Measurements from ENCODE around the gene PUM1.

GRCh38 chr1:31040038-31040437 lies 25.5 kb downstream of the PUM1 start:
- TF ChIP-seq, protein P1, sequence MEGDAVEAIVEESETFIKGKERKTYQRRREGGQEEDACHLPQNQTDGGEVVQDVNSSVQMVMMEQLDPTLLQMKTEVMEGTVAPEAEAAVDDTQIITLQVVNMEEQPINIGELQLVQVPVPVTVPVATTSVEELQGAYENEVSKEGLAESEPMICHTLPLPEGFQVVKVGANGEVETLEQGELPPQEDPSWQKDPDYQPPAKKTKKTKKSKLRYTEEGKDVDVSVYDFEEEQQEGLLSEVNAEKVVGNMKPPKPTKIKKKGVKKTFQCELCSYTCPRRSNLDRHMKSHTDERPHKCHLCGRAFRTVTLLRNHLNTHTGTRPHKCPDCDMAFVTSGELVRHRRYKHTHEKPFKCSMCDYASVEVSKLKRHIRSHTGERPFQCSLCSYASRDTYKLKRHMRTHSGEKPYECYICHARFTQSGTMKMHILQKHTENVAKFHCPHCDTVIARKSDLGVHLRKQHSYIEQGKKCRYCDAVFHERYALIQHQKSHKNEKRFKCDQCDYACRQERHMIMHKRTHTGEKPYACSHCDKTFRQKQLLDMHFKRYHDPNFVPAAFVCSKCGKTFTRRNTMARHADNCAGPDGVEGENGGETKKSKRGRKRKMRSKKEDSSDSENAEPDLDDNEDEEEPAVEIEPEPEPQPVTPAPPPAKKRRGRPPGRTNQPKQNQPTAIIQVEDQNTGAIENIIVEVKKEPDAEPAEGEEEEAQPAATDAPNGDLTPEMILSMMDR (IDR thresholded peaks at IDR 0.05; ENCODE audit: extremely low read depth in 1 of 2, insufficient read depth in 1 of 2, low read depth in 1 of 2, low read length in 2 of 2) = no peak
- TF ChIP-seq POLR2A (IDR thresholded peaks at IDR 0.05; ENCODE audit: low read depth, low read length) (no peak), MYC (IDR thresholded peaks at IDR 0.05; ENCODE audit: low read depth, low read length) (no peak), POLR2AphosphoS5 (IDR thresholded peaks at IDR 0.05; ENCODE audit: insufficient read depth, low read depth, low read length) (no peak), EZH2 (IDR thresholded peaks at IDR 0.05; ENCODE audit: borderline replicate concordance, low read depth, low read length, severe bottlenecking) (no peak), GATA2 (IDR thresholded peaks at IDR 0.05; ENCODE audit: insufficient read depth, insufficient read length, low read depth, low read length) (no peak), JUN (IDR thresholded peaks at IDR 0.05; ENCODE audit: borderline replicate concordance, insufficient read depth, insufficient read length, low read depth) (no peak)
- TF ChIP-seq, protein P2, sequence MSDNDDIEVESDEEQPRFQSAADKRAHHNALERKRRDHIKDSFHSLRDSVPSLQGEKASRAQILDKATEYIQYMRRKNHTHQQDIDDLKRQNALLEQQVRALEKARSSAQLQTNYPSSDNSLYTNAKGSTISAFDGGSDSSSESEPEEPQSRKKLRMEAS (IDR thresholded peaks at IDR 0.05; ENCODE audit: insufficient read depth, insufficient read length) = no peak
